Fibroblast of skin of right quadriceps (primary cell): ENCODE results near the gene TCTA.

ENCODE experiments used
- DNase-seq: peaks from one replicate; pipeline ENCODE4 v3.0.0-alpha.2; 2013

Gene TCTA

DNA sequence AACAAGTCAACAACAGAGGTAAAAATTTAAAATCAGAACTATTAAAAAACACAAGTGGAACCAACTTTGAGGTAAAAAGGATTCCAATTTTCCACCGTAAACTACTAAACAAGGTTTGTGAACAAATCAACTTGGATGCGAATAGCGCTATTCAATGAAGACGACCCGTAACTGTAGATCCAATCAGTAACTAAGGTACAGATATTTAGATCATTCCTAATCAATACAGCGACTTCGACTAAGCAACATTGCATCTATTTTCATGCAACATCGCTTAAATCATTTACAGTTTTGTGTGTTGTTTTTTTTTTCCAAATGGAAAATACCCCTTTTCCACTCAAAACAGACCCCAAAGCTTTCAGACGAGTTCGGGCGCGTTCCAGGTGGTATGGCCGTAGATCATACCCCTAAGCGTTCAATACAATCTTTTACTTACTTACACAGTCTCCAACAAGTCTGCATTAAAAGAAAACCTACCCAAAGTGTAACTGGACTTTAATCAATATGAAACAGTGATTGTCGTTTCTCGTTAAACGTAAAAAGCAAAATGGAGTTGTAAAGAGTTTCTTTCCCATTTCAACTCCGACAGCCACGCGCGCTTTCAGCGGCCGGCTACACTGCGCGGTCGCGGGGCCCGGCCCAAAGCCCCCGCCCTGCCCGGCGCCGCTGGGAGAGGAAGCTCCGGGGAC lies 1.2 kb upstream of the TCTA start:
- no peak for DNase-seq

DNA sequence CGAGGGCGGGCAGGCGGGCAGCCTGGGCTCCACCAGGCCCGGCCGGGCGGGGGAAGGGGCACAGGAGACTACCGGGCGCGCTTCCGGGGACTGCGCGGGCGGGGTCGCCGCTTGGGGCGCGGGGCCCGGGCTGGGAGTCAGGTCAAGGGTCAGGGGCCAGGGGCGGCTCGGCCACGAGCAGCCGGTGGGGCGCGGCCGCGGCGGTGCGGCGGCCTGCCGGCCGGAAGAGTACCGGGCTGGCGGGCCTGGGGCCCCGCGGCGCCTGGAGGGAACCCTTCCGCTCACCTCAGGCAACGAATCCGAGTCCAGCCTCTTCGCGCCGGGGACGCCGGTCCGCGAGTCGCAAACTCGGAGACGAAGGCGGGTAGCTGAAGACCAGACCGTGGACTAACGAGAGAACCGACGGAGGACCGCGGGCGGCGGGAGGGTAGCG lies 672 bp upstream of the TCTA start:
- DNase-seq, result no peak

DNA sequence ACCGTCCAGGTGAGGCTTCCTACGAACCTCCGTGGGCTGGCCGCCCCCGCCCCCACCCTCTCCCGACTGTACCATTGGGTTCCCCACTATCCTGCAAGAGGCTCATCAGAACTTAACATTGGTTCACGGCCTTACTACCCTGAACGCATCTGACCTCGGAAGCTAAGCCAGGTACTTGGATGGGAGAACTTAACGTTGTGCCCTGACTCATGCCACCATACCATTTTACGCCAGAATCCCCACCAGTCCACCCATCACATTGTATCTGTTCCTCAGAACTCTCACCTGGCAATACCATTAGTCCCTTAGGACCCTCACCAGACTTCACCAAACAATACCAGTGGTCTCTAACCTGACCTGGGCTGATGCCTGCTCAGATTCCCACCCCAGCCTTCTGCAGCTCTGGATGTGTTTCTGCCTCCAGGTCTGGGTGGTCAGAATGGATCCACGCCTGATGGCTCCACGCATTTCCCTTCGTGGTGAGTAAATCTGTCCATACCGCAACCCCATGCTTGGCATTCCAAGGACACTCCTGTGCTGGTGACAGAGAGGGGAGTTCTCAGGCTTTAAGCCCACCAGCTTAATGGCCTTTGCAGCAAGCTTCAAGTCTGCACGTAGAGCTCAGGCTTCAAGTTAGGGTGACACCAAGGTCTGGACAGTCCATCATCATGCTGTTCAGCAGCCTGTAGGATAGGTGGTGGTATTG lies 562 bp downstream of the TCTA start:
- DNase-seq, result no peak

DNA sequence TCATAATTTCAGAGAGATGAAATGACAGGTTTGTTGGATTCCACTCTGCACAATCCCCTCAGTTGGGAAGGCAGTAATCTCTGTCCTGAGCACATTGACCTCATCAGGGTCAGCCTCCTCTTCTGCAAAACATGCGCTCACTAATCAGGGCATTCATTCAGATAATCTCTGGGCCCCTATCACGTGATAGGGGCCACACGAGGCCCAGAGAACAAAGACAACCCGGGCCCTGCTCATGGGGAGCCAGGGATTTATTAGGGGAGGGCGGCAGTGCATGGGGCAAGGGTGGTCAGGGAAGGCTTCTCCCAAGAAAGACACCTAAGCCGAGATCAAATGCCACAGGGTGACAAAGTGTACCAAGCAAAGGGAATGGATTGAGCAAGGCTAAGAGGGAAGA lies 1.1 kb downstream of the TCTA start:
- DNase-seq, result no peak

DNA sequence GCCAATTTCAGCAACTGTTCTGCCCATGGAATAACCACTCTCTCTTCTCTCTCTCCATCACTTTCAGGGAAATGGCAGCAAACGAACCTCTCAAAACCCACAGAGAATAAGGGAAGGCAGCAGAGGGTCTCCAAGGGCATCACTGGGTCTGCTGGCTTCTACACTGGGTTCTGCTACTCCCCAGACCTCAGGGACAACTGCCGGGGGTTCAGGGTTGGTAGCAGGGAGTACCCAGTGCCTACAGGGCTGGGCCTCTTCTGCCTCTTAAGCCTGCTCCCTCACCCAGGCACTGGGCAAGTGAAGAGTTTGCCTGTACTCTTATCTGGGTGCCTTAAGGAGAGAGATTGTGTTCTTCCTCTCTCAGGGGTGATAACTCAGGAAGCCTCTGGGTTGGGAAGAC lies 2.5 kb downstream of the TCTA start:
- no peak for DNase-seq

DNA sequence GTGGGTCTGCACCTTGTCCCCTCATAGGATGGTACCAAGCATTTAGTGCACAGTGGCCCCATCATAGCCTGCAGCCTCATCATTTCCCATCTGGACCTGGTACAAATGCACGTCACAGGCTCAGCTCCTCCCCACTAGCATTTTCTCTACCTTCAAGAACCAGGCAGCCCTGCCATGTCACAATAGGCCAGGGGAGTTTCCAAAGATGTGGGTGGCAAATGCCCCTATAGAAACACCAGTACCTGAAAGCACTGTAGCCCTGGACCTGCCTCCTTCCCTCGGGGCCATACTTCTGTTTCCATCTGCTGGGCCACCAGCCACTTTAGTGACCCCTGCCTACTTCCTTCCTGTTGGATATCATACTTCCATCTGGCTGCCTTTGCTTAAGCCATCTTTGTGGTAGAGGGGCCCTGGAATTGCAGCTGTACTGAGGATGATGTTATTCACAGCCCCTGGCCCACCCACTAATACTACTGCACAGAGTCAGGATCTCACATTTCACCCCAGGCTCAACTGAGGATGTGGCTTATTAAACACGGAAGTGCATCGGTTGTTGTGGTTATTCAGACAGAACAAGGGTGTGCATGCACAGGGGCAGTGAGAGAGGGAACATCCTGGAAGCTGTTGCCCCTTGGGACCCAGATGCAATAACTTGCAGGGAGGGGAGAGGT lies 3.8 kb downstream of the TCTA start:
- DNase-seq, result peak; percentile 16

DNA sequence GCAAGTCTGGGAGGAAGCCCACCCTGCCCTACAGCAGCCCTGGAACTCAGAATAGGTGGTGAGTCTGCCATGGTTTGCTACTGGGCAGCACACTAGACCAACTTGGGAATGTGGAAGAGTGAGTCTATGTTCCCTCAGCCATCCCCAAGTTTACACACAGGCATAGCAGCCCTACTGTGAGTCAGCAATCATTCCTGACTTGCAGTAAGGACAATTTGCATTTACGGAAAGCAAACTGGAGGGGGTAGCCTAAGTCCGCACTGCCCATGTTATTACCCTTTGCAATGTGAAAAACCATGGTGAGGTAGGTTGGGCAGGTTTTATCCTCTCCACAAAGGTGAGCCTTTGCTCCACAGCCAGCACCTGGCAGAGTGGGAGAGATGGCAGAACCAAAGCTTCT lies 4.6 kb downstream of the TCTA start:
- no peak for DNase-seq

DNA sequence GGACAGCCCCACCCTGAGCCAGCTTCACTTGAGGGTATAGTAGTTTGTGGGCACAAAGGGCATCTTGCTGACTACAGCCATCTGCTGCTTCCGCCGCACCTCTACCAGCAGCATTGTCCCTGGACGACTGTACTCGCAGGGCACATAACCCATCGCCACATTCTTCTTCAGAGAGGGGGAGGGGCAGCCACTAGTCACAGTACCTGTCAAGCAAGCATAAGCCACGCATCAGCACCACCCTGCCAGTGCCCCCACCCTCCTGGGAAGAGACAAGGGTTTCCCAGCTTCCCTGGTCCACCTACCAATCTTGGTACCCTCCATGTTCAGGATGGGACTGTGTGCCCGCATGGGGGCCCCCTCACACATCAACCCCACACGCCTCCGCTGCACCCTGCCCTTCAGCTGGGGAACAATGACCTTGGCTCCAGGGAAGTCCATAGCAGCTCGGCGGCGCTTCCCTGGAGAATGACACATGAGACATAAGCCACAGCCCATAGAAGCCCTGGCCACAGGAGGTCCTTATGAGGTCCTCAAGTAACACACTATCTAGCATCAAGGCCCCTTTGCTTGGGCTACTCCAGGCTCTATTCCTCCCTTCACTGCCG lies 5.4 kb downstream of the TCTA start:
- DNase-seq, result no peak

DNA sequence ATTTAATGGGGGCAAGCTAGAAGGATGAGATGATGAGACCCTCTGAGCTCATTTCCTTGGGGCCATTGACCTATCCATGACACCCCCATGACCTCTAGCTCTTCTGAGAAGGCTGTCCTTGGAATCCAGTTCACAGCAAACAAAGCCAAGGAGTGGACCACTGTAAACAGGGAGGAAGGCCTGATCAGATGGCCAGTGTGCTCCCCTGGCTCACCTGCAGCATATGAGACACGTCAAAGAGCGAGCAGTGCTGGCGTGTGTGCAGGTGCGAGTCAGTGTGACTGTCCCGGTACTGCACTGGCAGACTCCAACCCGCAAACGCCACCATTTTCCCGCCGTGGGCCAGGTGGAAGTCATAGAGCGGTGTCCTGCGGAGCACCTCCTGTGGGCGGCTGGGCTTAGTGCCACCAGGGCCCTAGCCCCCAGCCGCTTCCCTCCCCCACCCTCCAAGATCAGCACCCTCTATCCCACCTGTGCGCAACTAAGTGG lies 9.7 kb downstream of the TCTA start:
- DNase-seq, result no peak

DNA sequence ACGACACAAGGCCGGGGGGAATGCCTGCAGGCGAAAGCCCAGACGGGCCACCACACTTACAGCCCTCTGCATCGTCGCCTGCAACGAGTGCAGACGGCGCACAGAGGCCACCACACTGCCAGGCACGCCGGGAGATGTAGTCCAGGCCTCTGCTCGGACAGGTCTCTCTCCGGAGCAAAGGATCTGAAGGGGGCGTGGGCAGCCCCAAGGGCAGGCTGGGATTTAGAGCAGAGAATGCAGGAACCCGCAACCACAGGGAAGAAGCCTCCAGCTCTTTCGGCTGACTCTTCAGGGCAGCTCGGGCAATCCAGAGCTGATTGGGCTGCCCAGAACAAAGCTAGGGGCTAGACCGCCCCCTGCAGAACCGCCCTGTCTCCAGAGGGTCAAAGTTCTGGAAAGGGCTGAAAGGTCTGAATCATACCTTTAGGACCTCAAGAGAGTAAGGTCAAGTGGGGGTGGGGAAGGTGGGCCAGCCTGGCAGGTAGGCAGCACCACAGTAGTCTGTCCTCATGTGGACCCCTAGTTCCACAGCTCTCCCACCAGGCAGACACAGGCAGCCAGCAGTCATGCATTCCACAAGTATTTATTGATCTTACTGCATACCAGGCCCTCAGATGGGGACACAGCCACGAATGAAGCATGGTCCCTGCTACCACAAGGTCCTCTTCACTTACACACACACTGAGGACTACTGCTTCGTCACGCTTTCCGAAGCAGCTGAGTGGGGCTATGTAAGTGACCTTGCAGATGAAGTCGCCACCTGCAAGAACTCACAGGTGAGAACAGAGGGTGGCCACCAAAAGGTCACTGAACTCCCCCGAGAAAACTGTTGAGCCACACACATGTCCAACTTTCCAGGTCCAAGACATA lies 10.4 kb downstream of the TCTA start, which contains the start of gene AMT:
AMT (minus strand) TSS at position 95 of the 870 bp plus-strand sequence; CDS start at position 72, 23 bp downstream.
- DNase-seq, result no peak

DNA sequence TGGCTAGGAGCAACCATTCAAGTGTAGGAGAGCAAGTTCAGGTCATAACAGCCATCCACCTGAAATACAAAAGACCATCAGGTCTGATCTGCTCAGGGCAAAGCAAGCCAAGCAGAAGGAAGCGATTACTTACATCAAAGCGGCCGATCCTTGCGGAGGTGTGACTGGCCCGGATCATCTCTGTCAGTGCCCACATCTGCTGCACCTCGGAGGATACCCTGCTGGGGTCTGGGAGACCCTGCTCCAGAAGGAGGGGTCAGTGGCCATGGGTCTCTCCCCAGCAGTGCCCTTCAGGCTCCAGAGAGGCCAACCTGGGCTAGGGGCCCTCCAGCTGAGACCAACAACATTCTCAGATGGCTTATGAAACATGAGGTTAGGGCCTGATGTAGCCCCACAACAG lies 12.6 kb downstream of the TCTA start:
- no peak for DNase-seq

DNA sequence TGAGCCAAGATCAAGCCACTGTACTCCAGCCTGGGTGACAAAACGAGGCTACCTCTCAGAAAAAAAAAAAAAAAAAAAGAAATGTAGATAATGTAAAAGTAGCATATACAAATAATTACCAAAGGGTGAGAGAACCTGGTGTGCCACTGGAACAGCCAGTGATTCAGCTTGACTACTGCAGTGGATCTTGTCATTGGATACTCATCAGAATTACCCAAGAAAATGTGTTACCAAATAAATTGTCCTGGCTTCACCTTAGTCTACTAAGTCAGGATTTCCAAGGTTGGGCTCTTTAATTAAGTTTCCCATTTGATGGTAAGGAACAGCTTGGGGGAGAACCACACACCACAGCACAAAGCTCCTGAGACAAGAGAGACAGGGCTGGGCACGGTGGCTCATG lies 15.4 kb downstream of the TCTA start:
- no peak for DNase-seq

DNA sequence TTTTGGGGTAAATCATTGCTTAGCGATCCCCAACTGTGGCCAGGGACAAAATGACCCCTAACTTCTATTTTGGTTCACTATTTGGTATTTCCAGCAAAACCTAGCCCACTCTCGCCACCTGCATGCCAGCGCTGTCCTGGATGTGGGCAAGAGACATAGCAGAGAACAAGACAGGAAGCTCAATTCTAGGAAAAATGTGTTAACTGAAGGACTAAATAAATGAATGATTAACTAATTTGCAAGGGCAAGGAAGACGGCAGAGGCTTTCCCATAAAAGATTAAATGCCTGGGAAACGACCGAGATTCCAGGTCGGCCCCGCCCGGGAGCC lies 16.5 kb downstream of the TCTA start:
- no peak for DNase-seq

DNA sequence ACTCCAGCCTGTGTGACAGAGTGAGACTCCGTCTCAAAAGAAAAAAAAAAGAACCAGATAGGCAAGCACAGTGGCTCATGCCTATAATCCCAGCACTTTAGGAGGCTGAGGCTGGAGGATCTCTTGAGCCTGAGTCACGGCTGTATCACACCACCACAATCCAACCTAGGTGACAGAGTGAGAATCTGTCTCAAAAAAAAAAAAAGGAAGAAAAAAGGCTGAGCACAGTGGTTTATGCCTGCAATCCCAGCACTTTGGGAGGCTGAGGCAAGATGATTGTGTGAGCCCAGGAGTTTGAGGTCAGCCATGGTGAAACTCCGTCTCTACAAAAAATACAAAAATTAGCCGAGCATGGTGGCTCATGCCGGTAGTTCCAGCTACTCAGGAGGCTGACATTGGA lies 22.5 kb downstream of the TCTA start:
- no peak for DNase-seq

DNA sequence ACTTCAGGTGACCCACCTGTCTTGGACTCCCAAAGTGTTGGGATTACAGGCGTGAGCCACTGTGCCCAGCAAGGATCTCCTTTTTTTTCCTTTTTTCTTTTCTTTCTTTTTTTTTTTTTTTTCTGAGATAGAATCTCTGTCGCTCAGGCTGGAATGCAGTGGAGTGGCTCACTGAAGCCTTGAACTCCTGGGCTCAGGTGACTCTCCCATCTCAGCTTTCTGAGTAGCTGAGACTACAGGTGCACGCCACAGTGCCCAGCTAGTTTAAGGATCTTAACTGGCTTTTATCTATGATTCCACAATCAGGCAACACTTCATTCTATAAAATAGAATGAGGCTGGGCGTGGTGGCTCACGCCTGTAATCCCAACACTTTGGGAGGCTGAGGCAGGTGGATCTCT lies 33.2 kb downstream of the TCTA start:
- no peak for DNase-seq

DNA sequence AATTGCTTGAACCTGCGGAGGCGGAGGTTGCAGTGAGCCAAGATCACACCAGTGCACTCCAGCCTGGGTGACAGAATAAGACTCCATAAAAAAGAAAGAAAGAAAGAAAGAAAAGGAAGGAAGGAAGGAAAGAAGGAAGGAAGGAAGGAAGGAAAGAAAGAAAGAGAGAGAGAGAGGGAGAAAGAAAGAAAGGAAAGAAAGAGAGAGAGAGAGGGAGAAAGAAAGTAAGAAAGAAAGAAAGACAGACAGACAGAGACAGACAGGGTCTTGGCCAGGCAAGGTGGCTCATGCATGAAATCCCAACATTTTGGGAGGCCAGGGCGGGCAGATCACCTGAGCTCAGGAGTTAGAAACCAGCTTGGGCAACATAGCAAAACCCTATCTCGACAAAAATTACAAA lies 41.4 kb downstream of the TCTA start:
- DNase-seq, result no peak

DNA sequence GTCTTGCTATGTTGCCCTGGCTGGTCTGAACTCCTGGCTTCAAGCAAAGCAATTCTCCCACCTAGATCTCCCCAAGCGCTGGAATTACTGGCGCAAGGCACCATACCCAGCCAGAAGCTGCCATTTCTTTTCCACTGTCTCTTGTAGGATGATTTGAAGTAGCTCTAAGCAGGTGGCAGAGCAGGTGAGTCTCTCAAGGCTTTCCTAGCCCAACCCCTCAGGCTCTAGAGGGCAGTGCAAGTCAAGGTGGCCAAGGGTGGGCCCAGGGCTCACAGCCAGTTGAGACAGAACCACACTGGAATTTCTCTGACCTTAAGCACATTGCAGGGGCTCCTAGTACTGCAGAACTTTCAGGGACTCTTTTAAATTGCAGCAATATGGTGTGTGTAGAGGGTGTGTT lies 42.2 kb downstream of the TCTA start:
- DNase-seq, result no peak

DNA sequence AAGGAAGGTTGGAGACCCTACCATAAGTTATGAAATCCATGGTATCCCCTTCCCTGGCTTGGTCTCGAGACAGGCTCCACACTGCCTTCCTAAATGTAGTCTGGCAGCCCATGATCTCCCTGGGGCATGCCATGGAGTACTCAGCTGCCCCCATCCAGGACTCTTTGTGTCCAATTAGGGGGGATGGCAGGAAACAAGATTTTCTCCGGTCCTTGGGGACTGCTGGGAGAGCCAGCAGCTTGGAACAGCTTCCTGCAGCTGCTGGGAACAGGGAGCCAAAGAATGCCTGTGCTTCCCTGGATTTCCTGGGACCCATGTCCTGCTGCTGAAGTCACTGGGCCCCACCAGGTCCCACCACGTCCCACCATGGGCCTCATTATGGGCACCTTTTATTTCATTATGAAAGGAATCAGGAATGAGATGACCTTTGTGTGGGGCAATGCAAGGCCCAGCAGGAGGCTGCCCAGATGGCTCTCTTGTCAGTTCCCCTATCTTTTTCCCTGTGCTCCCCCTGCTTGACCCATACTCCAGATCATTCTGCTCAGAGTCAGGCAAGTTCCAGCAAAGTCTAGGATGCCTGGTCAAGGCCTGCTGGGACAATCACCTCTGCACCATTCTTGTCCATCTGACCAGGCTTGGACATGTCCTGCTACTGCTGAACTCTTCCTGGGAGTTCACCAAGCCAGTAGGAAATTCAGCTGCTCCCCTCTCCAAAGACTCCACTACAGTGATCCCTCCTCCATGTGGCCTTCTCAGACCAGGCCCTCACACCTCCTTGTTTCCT lies 42.9 kb downstream of the TCTA start:
- no peak for DNase-seq

DNA sequence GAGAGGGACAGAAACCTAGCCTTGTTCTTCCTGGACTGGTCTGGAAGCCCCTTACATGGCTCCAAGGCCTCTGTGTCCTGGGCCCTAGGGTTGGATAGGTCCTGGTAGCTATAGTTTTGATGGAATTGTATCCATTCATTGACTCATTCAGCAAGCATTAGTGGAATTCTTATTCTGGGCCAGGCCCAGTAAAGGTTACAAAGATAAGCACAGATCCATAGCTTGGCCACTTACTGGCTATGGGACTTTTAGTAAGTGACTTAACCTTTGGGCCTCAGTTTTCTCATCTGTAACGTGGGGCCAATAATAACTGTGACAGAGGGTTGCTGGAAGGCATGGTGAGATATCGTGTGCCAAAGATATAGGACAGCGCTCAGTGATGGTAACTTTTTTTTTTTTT lies 44.2 kb downstream of the TCTA start:
- no peak for DNase-seq

DNA sequence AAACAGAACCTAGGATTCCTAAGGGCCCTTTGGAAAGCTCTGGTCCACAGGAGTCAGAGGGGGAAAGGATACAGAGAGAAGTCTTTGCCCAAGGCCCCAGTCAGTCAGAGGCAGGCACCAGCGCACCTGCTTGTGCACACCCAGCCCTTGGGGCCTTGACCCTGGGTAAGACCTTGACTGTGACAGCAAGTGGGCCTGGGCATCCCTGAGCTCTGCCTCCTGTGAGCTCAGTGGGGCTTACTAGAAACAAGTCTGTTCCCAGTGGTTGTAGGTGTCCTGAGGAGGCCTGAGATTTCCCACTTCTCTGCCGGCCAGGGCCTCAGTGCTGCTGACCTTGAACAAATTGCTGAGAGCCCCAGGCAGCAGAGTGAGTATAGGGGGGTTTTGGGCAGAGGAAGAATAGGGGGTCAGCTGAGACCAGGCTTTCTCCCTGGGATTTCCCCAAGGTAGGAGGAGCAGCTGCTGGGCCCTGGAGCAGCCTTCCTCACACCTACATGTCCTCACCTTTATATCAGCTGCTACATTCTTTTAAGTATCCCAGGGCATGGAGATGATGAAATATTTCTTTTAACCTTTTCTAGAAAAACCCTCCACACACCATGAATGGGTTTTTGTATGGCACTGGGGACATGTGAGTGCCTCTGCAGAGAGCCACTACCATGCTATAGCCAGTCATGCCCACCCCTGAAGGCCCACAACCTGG lies 48.1 kb downstream of the TCTA start:
- DNase-seq, result no peak

DNA sequence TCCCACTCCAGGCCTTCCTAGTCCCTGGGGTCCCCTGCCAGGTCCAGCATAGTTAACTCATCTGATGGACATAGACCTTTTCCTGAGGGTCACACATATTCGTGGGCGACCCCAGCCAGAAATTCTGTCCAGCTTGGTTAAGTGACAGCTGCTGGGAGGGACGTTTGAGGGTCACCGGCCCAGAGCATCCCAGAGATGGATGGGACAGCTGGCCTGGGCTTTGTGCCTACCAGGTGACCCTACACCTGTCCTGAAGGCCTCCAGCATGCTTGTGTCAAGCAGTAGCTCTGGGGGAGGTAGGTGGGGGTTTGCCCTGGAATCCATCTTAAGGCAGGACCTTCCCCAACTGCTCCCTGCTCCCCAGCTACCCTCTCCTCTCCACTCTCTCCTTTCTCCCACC lies 48.7 kb downstream of the TCTA start:
- DNase-seq, result no peak
